GM18870 (cell line): ENCODE data around the gene ATXN2.
A peak's percentile ranks its signal among the peaks of the same experiment; 100 is the strongest.
"Not testable (repeated sequence)": the region's sequence is repeated elsewhere in the genome, so short reads cannot be mapped to it uniquely, and the experiment has no call there.

ENCODE experiments used
- ATAC-seq: cut with Tn5 transposase; IDR thresholded peaks from one replicate; pipeline ENCODE4 v1.9.1; 2021; ENCODE audit warnings: moderate library complexity; ENCODE audit not compliant: unreplicated experiment

Gene ATXN2

GRCh38 chr12:111602348-111602747 lies 3.2 kb upstream of the ATXN2 start:
- no peak for ATAC-seq

GRCh38 chr12:111600986-111601385 lies 1.9 kb upstream of the ATXN2 start:
- not testable (repeated sequence) for ATAC-seq

- ATAC-seq: no peak
These were observed 1.1 kb upstream of the ATXN2 start for GRCh38 chr12:111600205-111600642.

GRCh38 chr12:111599453-111600204 lies 514 bp upstream of the ATXN2 start:
- ATAC-seq: peak; percentile 68

GRCh38 chr12:111597831-111598636 lies 1.1 kb downstream of the ATXN2 start:
- ATAC-seq: no peak

- no peak for ATAC-seq
These were observed 1.9 kb downstream of the ATXN2 start for GRCh38 chr12:111596985-111597830.

- ATAC-seq: not testable (repeated sequence)
These were observed 3.7 kb downstream of the ATXN2 start for GRCh38 chr12:111595341-111595835.

GRCh38 chr12:111591399-111592010 lies 7.6 kb downstream of the ATXN2 start:
- not testable (repeated sequence) for ATAC-seq

GRCh38 chr12:111590552-111590951 lies 8.6 kb downstream of the ATXN2 start:
- ATAC-seq: no peak

GRCh38 chr12:111589601-111590000 lies 9.5 kb downstream of the ATXN2 start:
- ATAC-seq: no peak

- no peak for ATAC-seq
These were observed 11.1 kb downstream of the ATXN2 start for GRCh38 chr12:111588010-111588409.

GRCh38 chr12:111586986-111587385 lies 12.1 kb downstream of the ATXN2 start:
- ATAC-seq: no peak

GRCh38 chr12:111585690-111586089 lies 13.4 kb downstream of the ATXN2 start:
- no peak for ATAC-seq

GRCh38 chr12:111584959-111585358 lies 14.2 kb downstream of the ATXN2 start:
- no peak for ATAC-seq

- ATAC-seq: not testable (repeated sequence)
These were observed 15.6 kb downstream of the ATXN2 start for GRCh38 chr12:111583506-111583905.

GRCh38 chr12:111582133-111582747 lies 16.9 kb downstream of the ATXN2 start:
- ATAC-seq: no peak

GRCh38 chr12:111581434-111582132 lies 17.5 kb downstream of the ATXN2 start:
- ATAC-seq: no peak

- ATAC-seq: no peak
These were observed 18.4 kb downstream of the ATXN2 start for GRCh38 chr12:111580737-111581136.

GRCh38 chr12:111580119-111580425 lies 19.0 kb downstream of the ATXN2 start:
- no peak for ATAC-seq

GRCh38 chr12:111578971-111579340 lies 20.2 kb downstream of the ATXN2 start:
- no peak for ATAC-seq
